ENCODE measurements around the gene CNDP2.
A peak's percentile ranks its signal among the peaks of the same experiment; 100 is the strongest.
"Not testable (repeated sequence)": the region's sequence is repeated elsewhere in the genome, so short reads cannot be mapped to it uniquely, and the experiment has no call there.

CNDP2 gene

DNA sequence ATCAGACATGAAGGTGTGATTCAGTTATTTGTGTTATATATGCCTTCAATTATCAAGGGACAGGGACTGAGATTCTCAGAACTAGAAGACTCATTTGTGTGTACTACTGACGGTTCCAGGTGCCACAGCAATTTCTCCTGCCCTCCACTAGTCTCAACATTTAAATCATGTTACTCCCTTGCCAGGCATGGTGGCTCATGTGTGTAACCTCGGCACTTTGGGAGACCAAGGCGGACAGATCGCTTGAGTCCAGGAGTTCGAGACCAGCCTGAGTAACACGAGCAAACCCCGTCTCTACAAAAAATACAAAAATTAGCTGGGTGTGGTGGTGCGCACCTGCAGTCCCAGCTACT, 1.1 kb downstream of the CNDP2 start:
- peak overlapping the region; percentile 81; the same call in 1 of the 2 replicates for H3K4me3 ChIP-seq (ENCODE audit: control insufficient read depth, low read depth, low read length)
- TF ChIP-seq, protein P1, sequence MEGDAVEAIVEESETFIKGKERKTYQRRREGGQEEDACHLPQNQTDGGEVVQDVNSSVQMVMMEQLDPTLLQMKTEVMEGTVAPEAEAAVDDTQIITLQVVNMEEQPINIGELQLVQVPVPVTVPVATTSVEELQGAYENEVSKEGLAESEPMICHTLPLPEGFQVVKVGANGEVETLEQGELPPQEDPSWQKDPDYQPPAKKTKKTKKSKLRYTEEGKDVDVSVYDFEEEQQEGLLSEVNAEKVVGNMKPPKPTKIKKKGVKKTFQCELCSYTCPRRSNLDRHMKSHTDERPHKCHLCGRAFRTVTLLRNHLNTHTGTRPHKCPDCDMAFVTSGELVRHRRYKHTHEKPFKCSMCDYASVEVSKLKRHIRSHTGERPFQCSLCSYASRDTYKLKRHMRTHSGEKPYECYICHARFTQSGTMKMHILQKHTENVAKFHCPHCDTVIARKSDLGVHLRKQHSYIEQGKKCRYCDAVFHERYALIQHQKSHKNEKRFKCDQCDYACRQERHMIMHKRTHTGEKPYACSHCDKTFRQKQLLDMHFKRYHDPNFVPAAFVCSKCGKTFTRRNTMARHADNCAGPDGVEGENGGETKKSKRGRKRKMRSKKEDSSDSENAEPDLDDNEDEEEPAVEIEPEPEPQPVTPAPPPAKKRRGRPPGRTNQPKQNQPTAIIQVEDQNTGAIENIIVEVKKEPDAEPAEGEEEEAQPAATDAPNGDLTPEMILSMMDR (IDR thresholded peaks at IDR 0.05; ENCODE audit: control insufficient read depth, insufficient read depth, low read depth, low read length, missing control alignments): no peak
- DNase-seq (ENCODE audit: low read depth): no peak

DNA sequence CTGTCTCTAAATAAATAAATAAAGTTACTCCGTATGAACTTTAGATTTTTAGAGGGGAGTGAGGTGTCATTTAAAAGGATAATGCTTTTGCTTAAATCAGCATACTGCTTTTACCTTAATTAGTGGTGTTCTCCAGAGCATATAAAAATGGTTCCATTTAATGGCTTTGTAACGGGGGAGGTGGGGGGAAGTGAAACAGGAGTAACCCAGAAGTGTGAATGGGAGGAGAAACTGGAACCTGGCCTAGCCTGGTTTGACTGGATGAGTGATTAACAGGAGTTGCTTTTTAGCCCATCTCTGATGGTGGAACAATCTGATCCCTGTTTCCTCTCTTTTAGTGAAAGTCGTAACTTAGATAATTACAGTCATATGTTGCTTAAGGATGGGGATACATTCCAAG, 1.6 kb downstream of the CNDP2 start:
- no peak overlapping the region for H3K4me3 ChIP-seq (ENCODE audit: control insufficient read depth, low read depth, low read length)
- TF ChIP-seq, protein P1 (IDR thresholded peaks at IDR 0.05; ENCODE audit: control insufficient read depth, insufficient read depth, low read depth, low read length, missing control alignments): no peak
- no peak for DNase-seq (ENCODE audit: low read depth)

DNA sequence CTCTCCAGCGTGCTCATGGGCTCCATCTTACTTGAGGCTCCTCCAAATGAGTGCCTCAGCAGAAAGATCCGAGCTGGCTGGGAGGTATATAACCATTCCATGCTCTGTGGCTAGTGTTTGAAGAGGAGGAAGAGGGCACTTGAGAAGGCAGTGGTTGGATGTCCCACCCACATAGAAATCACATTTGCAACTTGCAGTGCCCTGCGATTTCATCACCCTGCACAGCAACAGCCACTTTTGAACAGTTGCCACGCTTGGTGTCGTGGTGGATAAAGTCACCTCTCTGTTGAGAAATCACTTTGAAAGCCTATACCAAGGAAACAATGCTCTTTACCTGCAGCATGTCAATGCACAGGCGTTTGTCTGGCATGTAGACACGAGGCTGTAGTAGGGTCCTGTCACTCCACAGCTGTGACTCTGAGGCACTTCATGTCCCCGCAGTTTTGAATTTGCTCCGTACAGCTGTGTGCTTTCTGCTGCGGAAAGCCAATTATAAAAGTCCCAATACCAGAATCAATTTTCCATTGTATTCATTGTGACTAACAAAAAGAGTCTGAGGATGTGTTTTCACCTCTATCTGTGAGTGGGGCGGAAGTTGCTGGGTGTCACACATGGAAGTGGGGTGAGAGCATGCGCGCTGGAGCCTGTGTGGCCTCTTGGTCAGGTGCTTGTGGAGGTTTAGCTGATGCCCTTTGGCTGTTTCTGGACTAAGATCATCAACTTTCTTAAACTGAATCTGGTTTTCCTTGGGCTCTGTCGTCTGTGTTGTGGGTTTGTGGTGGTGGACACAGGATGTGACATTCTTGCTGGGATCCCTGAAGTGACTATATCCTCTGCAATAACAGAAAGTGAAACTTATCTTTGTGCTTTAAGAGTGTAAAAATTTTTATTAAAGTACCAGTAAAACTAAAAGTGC, 2.8 kb downstream of the CNDP2 start:
- H3K4me3 ChIP-seq (ENCODE audit: control insufficient read depth, low read depth, low read length): no peak overlapping the region
- no peak for DNase-seq (ENCODE audit: low read depth)
- TF ChIP-seq, protein P1 (IDR thresholded peaks at IDR 0.05; ENCODE audit: control insufficient read depth, insufficient read depth, low read depth, low read length, missing control alignments): no peak

DNA sequence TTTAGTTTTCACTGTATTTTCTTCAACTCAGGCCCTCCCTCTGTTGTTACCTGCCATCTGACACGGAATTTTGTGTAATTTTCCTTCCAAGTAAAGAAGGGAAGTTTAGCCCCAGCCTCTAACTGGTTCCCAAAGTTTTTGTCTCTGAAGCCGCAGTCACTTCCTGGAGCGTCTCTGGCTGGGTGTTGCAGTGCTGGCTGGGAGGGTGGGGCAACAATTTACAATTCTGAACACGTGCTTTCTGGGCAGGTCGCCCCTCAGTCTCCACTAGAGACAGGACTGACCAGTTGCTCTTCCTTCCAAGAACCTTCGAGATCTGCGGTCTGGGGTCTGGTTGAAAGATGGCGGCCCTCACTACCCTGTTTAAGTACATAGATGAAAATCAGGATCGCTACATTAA, 3.5 kb downstream of the CNDP2 start:
- TF ChIP-seq, protein P1 (IDR thresholded peaks at IDR 0.05; ENCODE audit: control insufficient read depth, insufficient read depth, low read depth, low read length, missing control alignments): no peak
- DNase-seq (ENCODE audit: low read depth): no peak
- no peak overlapping the region for H3K4me3 ChIP-seq (ENCODE audit: control insufficient read depth, low read depth, low read length)

DNA sequence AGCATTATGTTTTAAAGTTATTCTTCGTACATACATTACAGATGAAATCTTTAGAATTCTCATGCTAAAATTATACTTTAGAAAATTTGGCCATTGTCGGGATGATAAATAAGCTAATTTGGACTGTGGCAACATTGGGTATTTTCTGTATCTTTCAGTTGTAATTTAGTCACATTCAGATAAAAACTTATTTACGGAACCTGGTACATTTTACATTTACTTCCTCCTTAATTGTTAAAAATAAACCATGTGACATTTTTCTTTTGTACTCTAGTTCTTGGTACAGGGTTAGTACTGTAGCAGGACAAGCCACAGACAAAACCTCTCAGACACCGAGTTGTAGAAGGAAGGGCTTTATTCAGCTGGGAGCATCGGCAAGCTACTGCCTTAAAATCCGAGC, 4.2 kb downstream of the CNDP2 start:
- no peak overlapping the region for H3K4me3 ChIP-seq (ENCODE audit: control insufficient read depth, low read depth, low read length)
- TF ChIP-seq, protein P1 (IDR thresholded peaks at IDR 0.05; ENCODE audit: control insufficient read depth, insufficient read depth, low read depth, low read length, missing control alignments): no peak
- no peak for DNase-seq (ENCODE audit: low read depth)

DNA sequence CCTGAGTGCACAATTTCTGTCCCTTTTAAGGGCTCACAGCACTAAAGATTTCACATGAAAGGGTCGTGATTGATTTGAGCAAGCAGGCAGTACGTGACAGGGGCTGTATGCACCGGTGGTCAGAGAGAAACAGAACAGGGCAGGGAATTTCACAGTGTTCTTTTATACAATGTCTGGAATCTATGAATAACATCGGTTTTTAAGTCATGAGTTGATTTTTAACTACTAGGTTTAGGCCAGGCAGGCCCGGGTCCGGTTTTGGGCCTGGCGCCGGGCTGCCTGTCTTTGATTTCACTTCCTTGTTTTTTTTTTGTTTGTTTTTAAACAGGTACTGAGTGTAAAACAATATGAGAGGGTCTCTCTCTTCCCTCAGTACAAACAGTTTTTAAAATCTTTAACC, 4.6 kb downstream of the CNDP2 start:
- H3K4me3 ChIP-seq (ENCODE audit: control insufficient read depth, low read depth, low read length); DNase-seq (ENCODE audit: low read depth): not testable (repeated sequence)

DNA sequence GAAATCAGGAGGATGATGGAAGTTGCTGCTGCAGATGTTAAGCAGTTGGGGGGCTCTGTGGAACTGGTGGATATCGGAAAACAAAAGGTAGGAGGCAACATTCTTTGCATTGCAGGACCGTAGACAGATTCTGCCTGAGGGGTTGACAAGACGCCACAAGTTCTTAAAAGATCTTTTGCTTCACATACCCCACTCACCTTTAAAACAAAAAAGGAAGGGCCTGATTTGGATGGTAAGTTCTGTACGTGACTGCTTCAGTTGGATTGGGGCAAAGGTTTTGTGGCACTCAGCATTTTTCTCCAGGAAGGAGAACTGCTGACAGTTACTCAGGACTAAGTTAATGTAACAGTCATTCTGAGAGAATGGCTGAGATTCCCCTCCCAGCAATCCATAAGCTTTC, 5.2 kb downstream of the CNDP2 start:
- DNase-seq (ENCODE audit: low read depth): no peak
- H3K4me3 ChIP-seq (ENCODE audit: control insufficient read depth, low read depth, low read length): no peak overlapping the region
- TF ChIP-seq, protein P1 (IDR thresholded peaks at IDR 0.05; ENCODE audit: control insufficient read depth, insufficient read depth, low read depth, low read length, missing control alignments): no peak

All from AG09309 (cell line).